DMS53 treated with DMSO at 0.1 percent for 48 hours (cell line): ENCODE data around the gene PNMT.

Experiments used
- DNase-seq: peaks from one replicate; lab custom pipeline; 2025; ENCODE audit not compliant: unreplicated experiment; lab: John Stamatoyannopoulos, UW

The PNMT gene

DNA sequence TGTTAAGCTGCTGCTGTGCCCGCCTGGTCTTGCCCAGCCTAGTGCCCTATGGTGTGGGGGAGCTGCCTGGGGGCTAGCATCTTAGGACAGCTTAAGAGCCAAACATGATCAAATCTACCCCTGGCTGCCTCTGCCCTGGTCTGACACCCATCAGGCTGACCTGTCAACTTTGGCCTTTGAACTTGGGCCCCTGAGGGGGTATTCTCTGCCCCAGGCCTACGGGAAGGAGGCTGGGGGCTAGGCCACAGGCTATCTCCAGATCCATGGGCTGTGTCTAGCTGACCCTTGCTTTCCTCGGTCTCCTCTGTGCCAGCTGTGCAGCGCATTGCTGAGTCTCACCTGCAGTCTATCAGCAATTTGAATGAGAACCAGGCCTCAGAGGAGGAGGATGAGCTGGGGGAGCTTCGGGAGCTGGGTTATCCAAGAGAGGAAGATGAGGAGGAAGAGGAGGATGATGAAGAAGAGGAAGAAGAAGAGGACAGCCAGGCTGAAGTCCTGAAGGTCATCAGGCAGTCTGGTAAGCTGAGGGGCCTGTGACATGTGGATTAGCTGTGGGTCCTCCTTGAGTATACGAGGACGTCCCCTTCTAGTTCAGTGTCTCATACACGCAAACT is 34.6 kb upstream of the PNMT start:
- no peak for DNase-seq

DNA sequence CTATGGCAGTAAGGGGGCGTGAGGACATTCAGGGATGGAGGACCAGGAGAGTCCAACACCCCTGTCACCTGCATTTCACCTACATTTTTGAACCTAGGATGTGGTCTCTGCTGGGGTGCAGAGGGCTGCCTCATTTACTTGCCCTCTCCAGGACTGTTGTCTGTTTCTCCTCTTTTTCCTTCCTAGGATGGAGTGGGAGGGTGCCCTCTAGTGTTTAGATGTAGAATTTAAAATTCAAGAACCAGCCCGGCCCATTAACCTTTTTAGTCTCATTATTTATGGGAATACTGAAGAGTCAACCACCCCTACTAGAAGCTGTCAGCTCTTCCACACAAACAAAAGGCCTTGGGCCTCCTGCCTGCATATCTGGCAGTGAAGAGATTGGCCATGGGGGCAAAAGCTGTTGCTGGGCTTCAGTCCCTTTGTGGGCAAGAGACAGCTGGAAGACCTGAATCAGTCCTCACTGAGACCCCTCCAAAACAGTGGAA is 33.8 kb upstream of the PNMT start:
- peak; percentile 47 for DNase-seq

GRCh38 chr17:39635614-39636176 is 32.6 kb upstream of the PNMT start:
- DNase-seq: no peak

GRCh38 chr17:39636587-39636926 is 31.7 kb upstream of the PNMT start:
- no peak for DNase-seq

DNA sequence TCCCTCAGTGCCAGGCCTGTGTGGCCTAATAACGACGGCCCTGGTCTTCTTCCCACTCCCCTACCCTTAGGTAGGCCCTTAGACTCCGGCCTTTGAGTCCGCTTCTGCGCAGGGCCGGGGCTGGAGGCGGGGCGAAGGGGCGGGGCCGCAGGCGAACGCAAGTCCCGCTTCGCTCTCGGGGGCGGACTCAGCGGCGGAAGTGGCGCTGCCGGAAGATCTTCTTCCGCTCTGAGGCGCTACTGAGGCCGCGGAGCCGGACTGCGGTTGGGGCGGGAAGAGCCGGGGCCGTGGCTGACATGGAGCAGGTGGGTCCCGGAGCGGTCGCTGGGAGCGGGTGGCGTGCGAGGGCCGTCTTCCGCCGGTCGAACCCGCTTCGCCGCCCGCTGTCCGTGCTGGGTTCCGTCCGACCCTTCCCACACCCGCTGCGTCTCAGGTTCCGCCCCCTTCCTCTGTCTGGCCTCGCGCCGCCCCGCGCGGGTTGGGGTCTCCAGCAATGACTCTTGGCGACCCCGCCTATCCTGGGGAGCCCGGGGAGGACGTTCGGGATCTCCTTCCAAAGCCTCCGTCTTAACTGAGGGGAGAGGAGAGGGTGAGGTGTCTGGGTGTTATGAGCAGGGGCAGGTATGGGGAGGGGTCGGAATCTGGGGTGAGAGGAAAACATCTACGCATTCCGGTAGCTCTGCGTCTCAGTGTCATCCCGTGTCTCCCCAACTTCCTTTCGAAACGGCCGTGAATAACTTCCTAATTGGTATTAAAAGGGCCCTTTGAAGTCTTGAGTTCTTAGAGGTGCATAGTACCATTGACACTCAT is 31.1 kb upstream of the PNMT start, which contains the start of gene STARD3:
TSS of gene STARD3 (plus strand) at position 218 of the 810 bp plus-strand sequence. CDS start 16,388 bp downstream, outside the sequence.
- peak; percentile 57 for DNase-seq

GRCh38 chr17:39638317-39638716 is 29.9 kb upstream of the PNMT start:
- DNase-seq: no peak

GRCh38 chr17:39639043-39639442 is 29.2 kb upstream of the PNMT start:
- DNase-seq: no peak

DNA sequence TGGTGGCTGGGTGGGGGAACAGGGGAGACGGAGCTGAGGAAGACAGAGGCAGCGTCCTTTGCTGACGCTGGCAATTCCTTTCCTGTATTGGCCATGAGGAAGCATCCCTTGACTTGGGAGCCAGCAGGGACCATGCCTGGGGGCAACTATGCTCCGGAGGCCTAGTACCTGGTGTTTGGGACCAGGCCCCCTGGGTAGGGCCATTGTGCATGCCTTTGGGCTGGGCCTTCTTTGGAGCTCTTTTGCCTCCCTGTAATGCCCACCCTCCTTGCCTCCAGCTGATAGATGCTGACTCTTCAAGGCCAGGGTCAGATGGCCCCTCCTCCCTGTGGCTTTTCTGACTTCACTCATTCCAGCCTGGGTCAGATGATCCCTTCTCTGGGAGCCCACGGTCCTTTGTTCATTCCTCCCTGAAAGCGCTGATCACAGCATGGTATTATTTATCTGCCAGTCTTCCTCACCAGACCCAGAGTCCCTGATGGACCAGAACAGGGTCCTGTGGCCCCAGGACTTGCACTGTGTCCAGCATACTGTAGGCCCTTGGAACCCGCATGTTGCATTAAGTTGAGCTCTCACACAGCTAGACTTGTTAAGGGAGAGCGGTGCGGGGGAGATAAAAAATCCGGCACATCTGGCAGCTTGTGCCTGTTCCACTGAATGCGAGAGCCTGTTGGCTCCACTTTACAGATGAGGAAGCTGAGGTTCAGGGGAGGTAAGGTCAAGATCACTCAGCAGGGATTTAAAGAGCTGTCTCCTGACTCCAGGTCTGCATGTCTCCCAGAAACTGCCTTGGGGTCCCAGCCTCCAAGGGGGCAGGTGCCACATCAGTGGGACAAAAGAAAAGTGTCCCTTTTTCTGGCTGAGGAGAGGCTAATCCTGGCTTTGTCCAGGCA is 28.4 kb upstream of the PNMT start:
- no peak for DNase-seq

DNA sequence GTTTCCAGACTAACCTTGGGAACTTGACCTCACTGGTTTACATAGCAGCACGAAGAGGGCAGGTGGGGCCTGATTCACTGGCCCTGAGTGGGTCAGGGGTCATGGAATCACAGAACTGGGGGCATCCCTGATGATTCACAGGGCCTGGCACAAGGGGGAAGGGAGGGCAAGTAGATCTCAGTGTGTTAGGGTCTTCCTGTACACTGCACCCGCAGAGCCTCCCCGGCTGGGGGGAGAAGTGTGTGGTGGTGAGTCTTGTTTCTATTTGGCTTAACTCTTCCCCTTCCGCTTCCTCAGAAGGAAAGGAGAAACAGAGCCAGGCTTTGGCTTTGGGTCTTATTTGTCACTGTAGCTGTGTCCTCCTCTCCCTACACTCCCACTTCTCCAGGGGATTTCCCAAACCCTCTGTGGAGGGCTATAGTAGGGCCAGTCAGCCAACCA is 27.6 kb upstream of the PNMT start:
- no peak for DNase-seq

GRCh38 chr17:39641097-39641496 is 27.2 kb upstream of the PNMT start:
- DNase-seq: no peak

DNA sequence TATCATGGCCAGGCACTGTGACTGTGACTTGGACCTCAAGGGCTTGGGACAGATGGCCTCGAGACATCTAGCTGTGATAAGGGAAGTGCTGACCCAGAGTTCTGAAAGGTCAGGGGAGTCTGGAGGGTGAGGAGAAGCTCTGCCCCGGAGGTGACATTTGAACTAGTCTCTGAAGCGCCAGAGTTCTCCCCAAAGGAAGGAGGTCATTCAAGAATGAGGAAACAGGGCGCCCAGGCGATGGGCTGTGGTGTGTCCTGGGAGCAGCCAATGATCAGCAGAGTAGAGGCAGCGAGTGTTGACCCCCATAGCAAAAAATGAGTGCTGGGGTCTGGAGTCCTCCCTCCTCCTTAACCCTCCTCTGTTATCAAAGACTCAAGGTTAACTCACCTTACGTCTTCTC is 26.4 kb upstream of the PNMT start:
- no peak for DNase-seq

DNA sequence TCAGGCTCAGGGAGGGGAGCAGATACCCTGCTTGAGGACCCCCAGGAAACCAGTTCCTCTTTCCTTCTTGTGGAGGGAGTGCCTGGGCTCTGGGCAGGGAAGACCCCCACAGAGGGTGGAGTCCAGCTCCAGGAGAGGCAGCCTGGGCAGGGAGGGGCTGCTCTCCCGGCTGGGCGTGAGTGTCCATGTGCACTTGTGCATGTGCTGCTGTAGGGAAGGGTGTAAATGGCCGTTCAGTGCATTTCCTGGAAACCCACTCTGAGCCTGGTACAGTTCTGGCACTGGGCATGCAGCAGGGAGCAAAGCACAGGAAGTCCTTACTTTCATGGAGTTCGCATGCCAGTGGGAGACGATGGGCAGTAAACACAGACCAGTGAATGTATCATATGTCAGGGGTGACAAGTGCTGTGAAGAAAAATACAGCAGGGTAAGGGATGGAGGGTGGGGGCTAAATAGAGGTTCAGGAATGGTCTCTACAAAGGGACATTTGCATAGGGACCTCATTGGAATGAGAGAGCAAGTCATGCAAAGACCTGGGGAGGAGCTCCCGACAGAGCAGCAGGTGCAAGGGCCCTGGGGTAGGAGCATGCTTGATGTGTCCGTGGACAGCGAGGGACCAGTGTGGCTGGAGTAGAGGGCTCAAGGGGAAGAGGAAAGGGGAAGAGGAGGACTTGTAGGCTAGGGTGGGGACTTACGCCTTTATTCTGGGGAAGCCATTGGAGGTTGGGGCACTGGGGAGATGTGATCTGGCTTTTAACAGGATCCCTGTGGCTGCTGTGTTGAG is 25.8 kb upstream of the PNMT start:
- no peak for DNase-seq

- DNase-seq: no peak
These were observed 25.0 kb upstream of the PNMT start for GRCh38 chr17:39643271-39643670.

GRCh38 chr17:39647256-39647655 is 21.0 kb upstream of the PNMT start:
- DNase-seq: no peak

DNA sequence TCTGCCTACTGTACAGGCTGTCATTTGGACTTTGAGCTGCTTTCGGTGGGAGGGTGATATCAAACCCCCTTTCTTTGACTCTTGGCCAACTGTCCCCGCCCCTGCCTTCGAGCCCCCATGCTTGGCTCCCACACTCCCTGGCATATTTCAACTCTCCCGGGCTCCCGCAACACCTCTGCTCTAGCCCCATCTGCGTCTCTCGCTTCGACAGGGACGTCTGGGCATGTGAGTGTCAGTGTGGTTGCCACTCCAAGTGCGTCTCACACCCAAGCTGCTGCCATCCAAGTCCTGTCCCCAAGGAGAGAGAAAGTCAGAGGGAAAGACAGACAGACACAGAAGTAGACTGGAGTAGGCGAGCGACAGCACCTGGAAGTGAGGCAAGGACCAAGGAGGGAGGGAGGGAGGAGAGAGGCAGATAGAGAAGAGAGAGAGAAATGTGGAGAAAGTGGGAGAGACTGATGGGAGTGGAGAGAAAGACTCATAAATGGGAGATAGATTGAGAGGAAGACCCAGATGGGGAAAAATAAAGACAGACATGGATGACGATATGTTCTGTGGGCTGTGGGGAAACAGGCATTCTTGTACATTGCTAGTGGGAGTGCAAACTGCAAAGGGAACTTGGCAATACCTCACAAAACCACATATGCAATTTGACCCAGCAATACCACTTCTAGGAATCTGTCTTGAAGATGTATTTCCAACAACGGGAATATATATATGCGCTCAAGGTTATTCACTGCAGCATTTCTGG is 19.5 kb upstream of the PNMT start:
- DNase-seq: no peak

DNA sequence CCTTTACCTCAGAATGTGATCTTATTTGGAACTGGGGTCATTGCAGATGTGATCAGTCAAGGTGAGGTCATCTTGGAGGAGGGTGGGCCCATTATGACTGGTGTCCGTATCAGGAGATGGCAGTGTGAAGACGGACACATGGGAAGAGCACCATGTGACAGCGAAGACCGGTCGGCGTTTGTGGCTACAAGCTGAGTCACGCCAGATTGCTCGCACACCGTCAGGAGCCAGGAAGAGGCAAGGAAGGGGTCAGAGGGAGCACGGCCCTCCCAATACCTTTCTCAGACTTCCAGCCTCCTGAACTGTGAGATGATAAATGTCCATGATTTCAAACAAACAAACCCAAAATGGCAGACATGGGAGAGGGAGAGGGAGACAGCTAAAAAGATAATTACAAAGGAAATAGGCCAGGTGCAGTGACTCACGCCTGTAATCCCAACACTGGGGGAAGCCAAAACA is 18.1 kb upstream of the PNMT start:
- DNase-seq: no peak

- DNase-seq: no peak
These were observed 16.2 kb upstream of the PNMT start for GRCh38 chr17:39651923-39652586.

- no peak for DNase-seq
These were observed 15.5 kb upstream of the PNMT start for GRCh38 chr17:39652587-39653315.
